T-helper 9 cell (primary cell): ENCODE measurements around the gene AGTRAP.

Experiments
- DNase-seq: peaks from one replicate; pipeline ENCODE4 v3.0.0-alpha.2; 2020
- total RNA-seq, 2 donors: gene quantifications; one replicate each; lab custom pipeline; 2026; lab: John Stamatoyannopoulos, UW

AGTRAP gene
- 7.2 to 13.3 reads per million in 2 donors for total RNA-seq

GRCh38 chr1:11735854-11736745 lies at the start of gene AGTRAP:
Gene AGTRAP, plus strand, starts transcription at chr1:11736136. Its CDS starts 73 bp downstream, at chr1:11736209.
- DNase-seq = peak; percentile 85

- DNase-seq = no peak
Measured at GRCh38 chr1:11688506-11688905, 47.4 kb upstream of the AGTRAP start.

GRCh38 chr1:11690397-11691301 lies 45.3 kb upstream of the AGTRAP start:
- DNase-seq = no peak

- DNase-seq = no peak
Measured at GRCh38 chr1:11691302-11691914, 44.5 kb upstream of the AGTRAP start, which contains the start of gene DRAXIN. Gene DRAXIN, plus strand, starts transcription at chr1:11691710. Its CDS starts 14,549 bp downstream, at chr1:11706259.

GRCh38 chr1:11691928-11692711 lies 43.8 kb upstream of the AGTRAP start:
- DNase-seq = no peak

- DNase-seq = no peak
Measured at GRCh38 chr1:11693024-11693590, 42.8 kb upstream of the AGTRAP start.

GRCh38 chr1:11693917-11694316 lies 42.0 kb upstream of the AGTRAP start:
- no peak for DNase-seq

GRCh38 chr1:11695861-11696260 lies 40.1 kb upstream of the AGTRAP start:
- DNase-seq = no peak

- DNase-seq = no peak
Measured at GRCh38 chr1:11697188-11697892, 38.6 kb upstream of the AGTRAP start.

- no peak for DNase-seq
Measured at GRCh38 chr1:11697893-11698210, 38.1 kb upstream of the AGTRAP start.

- no peak for DNase-seq
Measured at GRCh38 chr1:11700601-11701467, 35.1 kb upstream of the AGTRAP start.

- no peak for DNase-seq
Measured at GRCh38 chr1:11701551-11701961, 34.4 kb upstream of the AGTRAP start.

GRCh38 chr1:11701981-11702803 lies 33.7 kb upstream of the AGTRAP start:
- DNase-seq = no peak

- no peak for DNase-seq
Measured at GRCh38 chr1:11703357-11704193, 32.4 kb upstream of the AGTRAP start.

GRCh38 chr1:11704194-11704529 lies 31.8 kb upstream of the AGTRAP start:
- DNase-seq = no peak

GRCh38 chr1:11704691-11705475 lies 31.1 kb upstream of the AGTRAP start:
- no peak for DNase-seq

- no peak for DNase-seq
Measured at GRCh38 chr1:11705596-11705995, 30.3 kb upstream of the AGTRAP start.

GRCh38 chr1:11706292-11706691 lies 29.6 kb upstream of the AGTRAP start:
- DNase-seq = no peak
